DND-41 (cell line): ENCODE measurements around the gene USP20.

Source experiments
- ATAC-seq: fragments of 200-7000 bp; cut with Tn5 transposase; 3 replicates; pipeline ENCODE4 v1.9.1; 2021; ENCODE audit warnings: low read depth; ENCODE audit not compliant: insufficient read depth
- DNase-seq: peaks from one replicate; pipeline ENCODE4 v3.0.0-alpha.2; 2020
- H2AFZ ChIP-seq: 2 replicates; pipeline ENCODE4 v1.6.0; 2012; ENCODE audit warnings: low read depth, low read length
- H3K27ac ChIP-seq: 2 replicates; pipeline ENCODE4 v1.5.1; 2012; ENCODE audit warnings: low read length, inconsistent platforms
- H3K27me3 ChIP-seq: fragments of 200-600 bp; sonication (generic); 2 replicates; pipeline ENCODE4 v1.6.0; 2012; ENCODE audit warnings: low read length, mild to moderate bottlenecking, inconsistent platforms; ENCODE audit not compliant: insufficient read depth, poor library complexity
- H3K36me3 ChIP-seq: 2 replicates; pipeline ENCODE4 v1.5.1; 2012; ENCODE audit warnings: low read length, inconsistent platforms; ENCODE audit not compliant: insufficient read depth
- H3K4me1 ChIP-seq: 2 replicates; pipeline ENCODE4 v1.5.1; 2012; ENCODE audit warnings: mild to moderate bottlenecking, low read length; ENCODE audit not compliant: insufficient read depth
- H3K4me2 ChIP-seq: 2 replicates; pipeline ENCODE4 v1.6.0; 2012; ENCODE audit warnings: mild to moderate bottlenecking, moderate library complexity, low read length, inconsistent platforms; ENCODE audit not compliant: insufficient read depth
- H3K4me3 ChIP-seq, 2 experiments: fragments of 200-600 bp in 1 of 2; shearing (Covaris generic) in 1 of 2; 2 replicates each; pipeline ENCODE4 v1.5.1; 2012 to 2016; ENCODE audit warnings: inconsistent platforms in 2 of 2, low read length in 2 of 2, mild to moderate bottlenecking in 2 of 2, low read depth in 1 of 2, moderate library complexity in 1 of 2
- H3K79me2 ChIP-seq: 2 replicates; pipeline ENCODE4 v1.6.0; 2012; ENCODE audit warnings: low read length, inconsistent platforms; ENCODE audit not compliant: insufficient read depth
- H3K9ac ChIP-seq: 2 replicates; pipeline ENCODE4 v1.6.0; 2012; ENCODE audit warnings: low read depth, mild to moderate bottlenecking, inconsistent platforms, low read length, moderate library complexity
- H3K9me3 ChIP-seq: 2 replicates; pipeline ENCODE4 v1.5.1; 2012; ENCODE audit warnings: low read length, moderate library complexity, mild to moderate bottlenecking, inconsistent platforms; ENCODE audit not compliant: insufficient read depth, severe bottlenecking
- H4K20me1 ChIP-seq: 2 replicates; pipeline ENCODE4 v1.6.0; 2012; ENCODE audit warnings: low read length; ENCODE audit not compliant: insufficient read depth
- EZH2 ChIP-seq: IDR thresholded peaks from 3 replicates; pipeline ENCODE4 v1.6.1; 2012; ENCODE audit warnings: borderline replicate concordance, low read depth, mild to moderate bottlenecking, moderate library complexity, low read length, inconsistent platforms; ENCODE audit not compliant: severe bottlenecking
- TF ChIP-seq, protein P1 (sequence below): IDR thresholded peaks from 2 replicates; pipeline ENCODE4 v1.5.1; 2012; ENCODE audit warnings: borderline replicate concordance, low read length, moderate library complexity, mild to moderate bottlenecking; ENCODE audit not compliant: poor library complexity, severe bottlenecking; ENCODE audit errors: extremely low read depth

The USP20 gene

DNA sequence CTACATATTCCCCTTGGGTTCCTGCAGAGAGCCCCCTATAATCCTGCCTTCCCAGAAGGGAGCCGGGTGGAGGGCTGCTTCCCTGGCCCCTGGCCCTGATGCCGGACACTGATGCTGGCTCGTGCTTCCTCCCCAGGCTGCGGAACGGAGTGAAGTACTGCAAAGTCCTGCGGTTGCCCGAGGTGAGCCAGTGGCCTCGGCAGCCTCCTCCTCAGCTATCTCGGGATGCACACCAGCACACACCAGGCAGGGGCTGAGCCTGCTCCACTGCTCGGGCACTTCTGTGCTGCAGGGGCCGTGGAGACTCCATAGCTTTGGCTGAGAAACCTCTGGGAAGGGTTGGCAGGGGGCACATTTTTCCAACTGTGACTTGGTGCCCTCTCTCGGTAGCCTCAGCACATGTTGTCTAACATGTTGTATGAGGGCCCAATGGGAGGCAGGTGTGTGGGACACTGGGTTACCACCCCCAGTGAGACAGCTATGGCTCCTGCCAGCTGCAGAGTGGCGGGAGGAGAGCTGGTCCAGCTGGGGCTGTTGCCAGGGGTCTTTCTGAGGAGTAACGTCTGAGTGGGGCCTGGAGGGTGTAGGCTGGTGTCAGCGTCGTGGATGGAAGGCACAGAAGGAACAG is 38.4 kb downstream of the USP20 start:
- no peaks in the 10 kb centered on the region for H4K20me1 ChIP-seq
- no peak overlapping the region for H3K9ac ChIP-seq
- no peak overlapping the region for H3K27ac ChIP-seq
- no peaks in the 10 kb centered on the region for H3K4me1 ChIP-seq
- no peak for DNase-seq
- ATAC-seq = peak; percentile 37; the same call in 2 of the 3 replicates
- no peak overlapping the region for H3K4me3 ChIP-seq
- H2AFZ ChIP-seq = no peak overlapping the region
- H3K4me2 ChIP-seq = no peak overlapping the region
- TF ChIP-seq EZH2 = no peak
- TF ChIP-seq, protein P1, sequence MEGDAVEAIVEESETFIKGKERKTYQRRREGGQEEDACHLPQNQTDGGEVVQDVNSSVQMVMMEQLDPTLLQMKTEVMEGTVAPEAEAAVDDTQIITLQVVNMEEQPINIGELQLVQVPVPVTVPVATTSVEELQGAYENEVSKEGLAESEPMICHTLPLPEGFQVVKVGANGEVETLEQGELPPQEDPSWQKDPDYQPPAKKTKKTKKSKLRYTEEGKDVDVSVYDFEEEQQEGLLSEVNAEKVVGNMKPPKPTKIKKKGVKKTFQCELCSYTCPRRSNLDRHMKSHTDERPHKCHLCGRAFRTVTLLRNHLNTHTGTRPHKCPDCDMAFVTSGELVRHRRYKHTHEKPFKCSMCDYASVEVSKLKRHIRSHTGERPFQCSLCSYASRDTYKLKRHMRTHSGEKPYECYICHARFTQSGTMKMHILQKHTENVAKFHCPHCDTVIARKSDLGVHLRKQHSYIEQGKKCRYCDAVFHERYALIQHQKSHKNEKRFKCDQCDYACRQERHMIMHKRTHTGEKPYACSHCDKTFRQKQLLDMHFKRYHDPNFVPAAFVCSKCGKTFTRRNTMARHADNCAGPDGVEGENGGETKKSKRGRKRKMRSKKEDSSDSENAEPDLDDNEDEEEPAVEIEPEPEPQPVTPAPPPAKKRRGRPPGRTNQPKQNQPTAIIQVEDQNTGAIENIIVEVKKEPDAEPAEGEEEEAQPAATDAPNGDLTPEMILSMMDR = no peak
- no peaks in the 10 kb centered on the region for H3K79me2 ChIP-seq
- H3K27me3 ChIP-seq = no peaks in the 10 kb centered on the region
- no peaks in the 10 kb centered on the region for H3K9me3 ChIP-seq
- H3K36me3 ChIP-seq = peaks cover 39% of the 10 kb centered on the region

GRCh38 chr9:129874261-129875101 is 39.2 kb downstream of the USP20 start:
- Histone ChIP-seq H2AFZ (no peak overlapping the region), H3K9me3 (no peaks in the 10 kb centered on the region), H3K4me1 (no peaks in the 10 kb centered on the region), H3K27me3 (no peaks in the 10 kb centered on the region), H3K4me2 (no peak overlapping the region), H3K36me3 (peaks cover 38% of the 10 kb centered on the region), H4K20me1 (no peaks in the 10 kb centered on the region), H3K4me3 (no peak overlapping the region), H3K79me2 (no peaks in the 10 kb centered on the region), H3K9ac (no peak overlapping the region), H3K27ac (no peak overlapping the region; the same call in 1 of the 2 replicates)
- TF ChIP-seq EZH2 = no peak
- TF ChIP-seq, protein P1 = no peak
- no peak for DNase-seq
- ATAC-seq = no peak

GRCh38 chr9:129875181-129875611 is 39.9 kb downstream of the USP20 start:
- H3K9ac ChIP-seq = no peak overlapping the region
- no peak overlapping the region for H3K4me2 ChIP-seq
- no peak for TF ChIP-seq EZH2
- TF ChIP-seq, protein P1 = peak; percentile 50
- H2AFZ ChIP-seq = no peak overlapping the region
- H3K27me3 ChIP-seq = no peaks in the 10 kb centered on the region
- no peak overlapping the region for H3K4me3 ChIP-seq
- DNase-seq = no peak
- no peaks in the 10 kb centered on the region for H3K4me1 ChIP-seq
- no peaks in the 10 kb centered on the region for H3K79me2 ChIP-seq
- peaks cover 33% of the 10 kb centered on the region for H3K36me3 ChIP-seq
- no peaks in the 10 kb centered on the region for H3K9me3 ChIP-seq
- no peaks in the 10 kb centered on the region for H4K20me1 ChIP-seq
- no peak overlapping the region; the same call in 1 of the 2 replicates for H3K27ac ChIP-seq
- peak; percentile 34; the same call in 2 of the 3 replicates for ATAC-seq
